ENCODE results near the gene PRDM11. TPM values are rescaled to one million over a fixed set of nuclear protein-coding genes. Genes with fewer than 3 reads are reported as not detected.
A peak's percentile ranks its signal among the peaks of the same experiment; 100 is the strongest.

Gene PRDM11
- total RNA-seq, 2 experiments from 2014 or later: 4.5 to 8.4 TPM

DNA sequence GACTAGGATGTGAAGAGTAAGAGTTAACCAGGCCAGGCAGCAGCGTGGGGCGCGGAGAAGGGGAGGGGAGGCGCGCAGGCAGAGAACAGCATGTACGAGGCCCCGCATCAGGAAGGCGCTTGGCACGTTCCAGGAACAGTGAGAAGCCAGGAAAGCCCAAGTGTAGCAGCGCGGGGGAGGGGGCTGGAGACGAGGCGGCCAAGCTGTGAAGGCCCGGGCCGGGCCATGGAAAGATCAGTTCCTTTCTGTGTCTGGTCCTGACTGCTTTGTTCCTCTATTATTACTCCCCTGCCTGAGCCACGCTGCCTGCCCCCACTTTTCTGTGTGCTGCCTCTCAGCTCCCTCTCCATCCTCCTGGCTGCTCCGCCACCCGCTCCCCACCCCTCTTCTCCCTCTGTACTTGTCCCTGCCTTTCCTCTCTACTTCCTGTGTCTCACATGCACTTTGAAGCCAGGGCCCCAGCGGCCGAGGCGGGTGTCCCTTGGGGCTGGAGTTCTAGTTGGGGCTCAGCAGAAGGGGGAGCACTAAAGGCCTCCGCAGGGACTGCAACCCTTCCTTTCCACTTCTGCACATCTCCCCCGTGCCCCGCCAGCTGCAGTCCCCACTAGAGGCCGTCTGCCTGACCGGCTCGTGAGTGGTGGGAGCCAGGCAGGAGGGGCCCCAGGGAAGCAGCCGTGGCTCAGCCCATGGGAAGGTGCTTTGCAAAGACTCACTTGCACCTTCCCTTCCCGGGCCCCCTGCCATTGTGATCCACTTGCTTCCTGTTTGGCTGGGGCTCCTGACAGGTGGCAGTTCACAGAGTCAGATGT lies 63.7 kb downstream of the PRDM11 start:
- Histone ChIP-seq H2AFZ (ENCODE audit: low read length) (no peak overlapping the region), H3K79me2 (ENCODE audit: insufficient read depth, low read depth, low read length) (no peaks in the 10 kb centered on the region), H3K4me3 (ENCODE audit: low read depth, low read length, poor library complexity, severe bottlenecking) (no peak overlapping the region), H3K27ac (ENCODE audit: low read depth, low read length, poor library complexity, severe bottlenecking) (no peak overlapping the region), H3K4me1 (ENCODE audit: insufficient read depth, low read length, poor library complexity, severe bottlenecking) (no peaks in the 10 kb centered on the region), H3K36me3 (ENCODE audit: insufficient read depth, low read length) (no peaks in the 10 kb centered on the region), H4K20me1 (ENCODE audit: insufficient read depth, low read length) (no peaks in the 10 kb centered on the region), H3K9me2 (ENCODE audit: insufficient read depth, low read length) (no peaks in the 10 kb centered on the region), H3K4me2 (ENCODE audit: low read length) (no peak overlapping the region), H3K9me3 (ENCODE audit: low read length) (no peaks in the 10 kb centered on the region)
- ChIA-PET CTCF (ENCODE audit: unreplicated experiment) (no interaction called here), POLR2A (interaction anchor here (0.7 kb wide), 1 partner anchor 557 kb away, joined by 3 read pairs; no protein-coding TSS in a partner anchor)
- no TSS peak for BruUV-seq (replicated peaks)
- DNase-seq (ENCODE audit: low spot score): no peak
- intact Hi-C loops (cut with micrococcal nuclease; ENCODE audit: unreplicated experiment): no loop called here
- TF ChIP-seq CTCF (conservative IDR thresholded peaks at IDR 0.05; ENCODE audit: low read length): no peak
- TF ChIP-seq EZH2phosphoT487 (IDR thresholded peaks at IDR 0.05; ENCODE audit: borderline replicate concordance, low read depth, low read length): no peak

DNA sequence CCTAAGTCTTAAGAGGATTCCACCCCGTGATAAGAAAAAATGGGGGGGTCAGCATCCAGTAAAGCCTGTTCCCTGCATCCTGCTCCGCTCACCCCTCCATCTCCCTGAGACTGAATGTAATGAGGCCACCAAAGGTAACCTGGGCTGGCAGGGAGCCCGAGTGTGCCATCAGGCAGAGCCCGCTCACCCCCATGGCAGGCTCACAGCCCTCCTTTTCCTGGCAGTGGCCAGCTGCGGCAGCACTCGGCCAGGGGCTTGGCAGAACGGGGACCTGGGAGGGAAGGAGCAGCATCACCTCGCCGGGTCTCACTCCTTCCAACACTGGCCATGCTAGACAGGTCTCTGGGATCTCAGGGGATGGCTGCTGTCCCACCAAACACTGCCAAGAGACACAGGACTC lies 64.4 kb downstream of the PRDM11 start:
- Histone ChIP-seq H3K4me2 (ENCODE audit: low read length) (no peak overlapping the region), H3K4me3 (ENCODE audit: low read depth, low read length, poor library complexity, severe bottlenecking) (no peak overlapping the region), H3K9me3 (ENCODE audit: low read length) (no peaks in the 10 kb centered on the region), H3K36me3 (ENCODE audit: insufficient read depth, low read length) (no peaks in the 10 kb centered on the region), H2AFZ (ENCODE audit: low read length) (no peak overlapping the region), H3K9me2 (ENCODE audit: insufficient read depth, low read length) (no peaks in the 10 kb centered on the region), H3K27ac (ENCODE audit: low read depth, low read length, poor library complexity, severe bottlenecking) (no peak overlapping the region), H3K4me1 (ENCODE audit: insufficient read depth, low read length, poor library complexity, severe bottlenecking) (no peaks in the 10 kb centered on the region), H4K20me1 (ENCODE audit: insufficient read depth, low read length) (no peaks in the 10 kb centered on the region), H3K79me2 (ENCODE audit: insufficient read depth, low read depth, low read length) (no peaks in the 10 kb centered on the region)
- ChIA-PET CTCF (ENCODE audit: unreplicated experiment) (no interaction called here), POLR2A (no interaction called here)
- intact Hi-C loops (cut with micrococcal nuclease; ENCODE audit: unreplicated experiment): no loop called here
- TF ChIP-seq EZH2phosphoT487 (IDR thresholded peaks at IDR 0.05; ENCODE audit: borderline replicate concordance, low read depth, low read length) (no peak), CTCF (conservative IDR thresholded peaks at IDR 0.05; ENCODE audit: low read length) (no peak)
- no peak for DNase-seq (ENCODE audit: low spot score)
- no TSS peak for BruUV-seq (replicated peaks)

- Histone ChIP-seq H3K9me3 (ENCODE audit: low read length) (no peaks in the 10 kb centered on the region), H4K20me1 (ENCODE audit: insufficient read depth, low read length) (no peaks in the 10 kb centered on the region), H3K4me1 (ENCODE audit: insufficient read depth, low read length, poor library complexity, severe bottlenecking) (no peaks in the 10 kb centered on the region), H3K9me2 (ENCODE audit: insufficient read depth, low read length) (no peaks in the 10 kb centered on the region), H3K4me3 (ENCODE audit: low read depth, low read length, poor library complexity, severe bottlenecking) (no peak overlapping the region), H3K4me2 (ENCODE audit: low read length) (no peak overlapping the region), H3K79me2 (ENCODE audit: insufficient read depth, low read depth, low read length) (no peaks in the 10 kb centered on the region), H3K27ac (ENCODE audit: low read depth, low read length, poor library complexity, severe bottlenecking) (no peak overlapping the region), H3K36me3 (ENCODE audit: insufficient read depth, low read length) (no peaks in the 10 kb centered on the region), H2AFZ (ENCODE audit: low read length) (no peak overlapping the region)
- ChIA-PET CTCF (ENCODE audit: unreplicated experiment) (no interaction called here), POLR2A (no interaction called here)
- intact Hi-C loops (cut with micrococcal nuclease; ENCODE audit: unreplicated experiment): no loop called here
- TF ChIP-seq CTCF (conservative IDR thresholded peaks at IDR 0.05; ENCODE audit: low read length): peak; percentile 42; the same call in 1 of the 2 replicates
- TF ChIP-seq EZH2phosphoT487 (IDR thresholded peaks at IDR 0.05; ENCODE audit: borderline replicate concordance, low read depth, low read length): no peak
- no TSS peak for BruUV-seq (replicated peaks)
- no peak for DNase-seq (ENCODE audit: low spot score)
Measured at GRCh38 chr11:45211732-45212131, 65.3 kb downstream of the PRDM11 start.

Data from OCI-LY7 (cell line).